ENCODE data around the gene TRPM3.

DNA sequence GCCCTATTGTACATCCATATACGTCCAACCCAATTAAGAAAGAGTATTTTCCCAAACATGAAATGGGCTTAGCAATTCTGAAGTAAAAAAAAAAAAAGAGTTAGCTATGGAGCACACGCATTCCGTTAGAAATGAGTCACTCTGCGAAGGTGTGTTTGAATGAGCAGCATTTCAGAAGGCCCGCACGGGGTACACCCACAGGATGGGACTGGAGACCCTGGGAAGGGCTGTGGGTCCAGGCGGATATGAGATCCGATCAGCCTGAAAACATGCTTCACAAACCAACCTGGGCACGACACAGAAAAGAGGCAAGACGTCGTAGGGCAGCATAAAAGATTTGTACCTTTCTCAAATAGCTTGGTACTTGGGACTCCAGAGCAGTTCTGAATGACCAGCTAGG is 533.0 kb downstream of the TRPM3 start:
- TF ChIP-seq, protein P1, sequence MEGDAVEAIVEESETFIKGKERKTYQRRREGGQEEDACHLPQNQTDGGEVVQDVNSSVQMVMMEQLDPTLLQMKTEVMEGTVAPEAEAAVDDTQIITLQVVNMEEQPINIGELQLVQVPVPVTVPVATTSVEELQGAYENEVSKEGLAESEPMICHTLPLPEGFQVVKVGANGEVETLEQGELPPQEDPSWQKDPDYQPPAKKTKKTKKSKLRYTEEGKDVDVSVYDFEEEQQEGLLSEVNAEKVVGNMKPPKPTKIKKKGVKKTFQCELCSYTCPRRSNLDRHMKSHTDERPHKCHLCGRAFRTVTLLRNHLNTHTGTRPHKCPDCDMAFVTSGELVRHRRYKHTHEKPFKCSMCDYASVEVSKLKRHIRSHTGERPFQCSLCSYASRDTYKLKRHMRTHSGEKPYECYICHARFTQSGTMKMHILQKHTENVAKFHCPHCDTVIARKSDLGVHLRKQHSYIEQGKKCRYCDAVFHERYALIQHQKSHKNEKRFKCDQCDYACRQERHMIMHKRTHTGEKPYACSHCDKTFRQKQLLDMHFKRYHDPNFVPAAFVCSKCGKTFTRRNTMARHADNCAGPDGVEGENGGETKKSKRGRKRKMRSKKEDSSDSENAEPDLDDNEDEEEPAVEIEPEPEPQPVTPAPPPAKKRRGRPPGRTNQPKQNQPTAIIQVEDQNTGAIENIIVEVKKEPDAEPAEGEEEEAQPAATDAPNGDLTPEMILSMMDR (IDR thresholded peaks at IDR 0.05): no peak
- TF ChIP-seq ETV6 (CRISPR knock-in tag; IDR thresholded peaks at IDR 0.05) (no peak), NR3C1 (CRISPR knock-in tag; conservative IDR thresholded peaks at IDR 0.05; ENCODE audit: low read depth) (no peak), CREM (CRISPR knock-in tag; IDR thresholded peaks at IDR 0.05) (no peak)

All from WTC11 (cell line).